CD8-positive, alpha-beta memory T cell (primary cell): ENCODE measurements around the gene CDK6. TPM values are rescaled to one million over a fixed set of nuclear protein-coding genes. Genes with fewer than 3 reads are reported as not detected.

ENCODE experiments used
- CTCF ChIA-PET: fragments of 350-600 bp; sonication (Branson Sonifier 250); formaldehyde crosslinking; loops from one replicate; lab custom pipeline; 2021; ENCODE audit warnings: antibody characterized with exemption; lab: Charles Lee
- POLR2A ChIA-PET: fragments of 350-600 bp; sonication (Branson Sonifier 250); formaldehyde crosslinking; loops from one replicate; lab custom pipeline; 2021; ENCODE audit warnings: antibody characterized with exemption; lab: Charles Lee
- DNase-seq, 5 donors: peaks; one replicate each; pipeline versions ENCODE4 v3.0.0 to v3.0.0-alpha.2; 2020 to 2022; ENCODE audit warnings: mixed read lengths in 1 of 5
- H3K27ac ChIP-seq: one replicate; pipeline ENCODE4 v1.7.0; 2013; ENCODE audit warnings: low read depth, mild to moderate bottlenecking, low read length, moderate library complexity
- H3K27me3 ChIP-seq: 2 replicates; pipeline ENCODE4 v1.7.0; 2013; ENCODE audit warnings: low read length, mild to moderate bottlenecking; ENCODE audit not compliant: insufficient read depth, poor library complexity, severe bottlenecking
- H3K36me3 ChIP-seq: 2 replicates; pipeline ENCODE4 v1.7.0; 2013; ENCODE audit warnings: mild to moderate bottlenecking, low read length, moderate library complexity; ENCODE audit not compliant: insufficient read depth
- H3K4me1 ChIP-seq: 2 replicates; pipeline ENCODE4 v1.7.0; 2013; ENCODE audit warnings: mild to moderate bottlenecking, low read length, moderate library complexity; ENCODE audit not compliant: insufficient read depth
- H3K4me3 ChIP-seq: 2 replicates; pipeline ENCODE4 v1.7.0; 2013; ENCODE audit warnings: mild to moderate bottlenecking, low read length
- H3K9me3 ChIP-seq: 2 replicates; pipeline ENCODE4 v1.7.0; 2013; ENCODE audit warnings: mild to moderate bottlenecking, low read length
- H3K27ac Mint-ChIP-seq, 8 donors: one replicate each; pipeline ENCODE4 v1.8.0; 2020 to 2021; ENCODE audit warnings: mixed read lengths in 8 of 8, mild to moderate bottlenecking in 6 of 8, inconsistent platforms in 3 of 8, moderate library complexity in 3 of 8
- H3K27me3 Mint-ChIP-seq, 2 donors: one replicate each; pipeline ENCODE4 v1.8.0; 2020 to 2021; ENCODE audit warnings: mixed read lengths in 2 of 2, mild to moderate bottlenecking in 1 of 2, moderate library complexity in 1 of 2
- H3K36me3 Mint-ChIP-seq, 3 donors: one replicate each; pipeline ENCODE4 v1.8.0; 2020 to 2021; ENCODE audit warnings: mixed read lengths in 3 of 3, inconsistent platforms in 1 of 3, mild to moderate bottlenecking in 1 of 3
- H3K4me1 Mint-ChIP-seq, 3 donors: one replicate each; pipeline ENCODE4 v1.8.0; 2020 to 2021; ENCODE audit warnings: mixed read lengths in 3 of 3, inconsistent platforms in 1 of 3, mild to moderate bottlenecking in 1 of 3
- H3K4me3 Mint-ChIP-seq, 7 donors: one replicate each; pipeline ENCODE4 v1.8.0; 2020 to 2021; ENCODE audit warnings: mixed read lengths in 7 of 7, mild to moderate bottlenecking in 6 of 7, moderate library complexity in 4 of 7, inconsistent platforms in 2 of 7
- H3K9me3 Mint-ChIP-seq, 5 donors: one replicate each; pipeline ENCODE4 v1.8.0; 2020 to 2022; ENCODE audit warnings: mixed read lengths in 5 of 5, mild to moderate bottlenecking in 3 of 5, moderate library complexity in 2 of 5, inconsistent platforms in 1 of 5
- polyA plus RNA-seq: library from polyadenylated mRNA; unstranded; fragments of 300-500 nt; fragmentation: Illumina TruSeq; gene quantifications from one replicate; pipeline ENCODE4 v1.2.3, GENCODE V29; 2021
- total RNA-seq, 2 experiments: library from RNA; stranded (reverse); gene quantifications; one replicate each; pipeline ENCODE4 v1.2.3, GENCODE V29; 2021

The CDK6 gene
- total and polyA plus RNA-seq, 3 experiments from 2014 or later: 20.7 to 235 (median 231) TPM

DNA sequence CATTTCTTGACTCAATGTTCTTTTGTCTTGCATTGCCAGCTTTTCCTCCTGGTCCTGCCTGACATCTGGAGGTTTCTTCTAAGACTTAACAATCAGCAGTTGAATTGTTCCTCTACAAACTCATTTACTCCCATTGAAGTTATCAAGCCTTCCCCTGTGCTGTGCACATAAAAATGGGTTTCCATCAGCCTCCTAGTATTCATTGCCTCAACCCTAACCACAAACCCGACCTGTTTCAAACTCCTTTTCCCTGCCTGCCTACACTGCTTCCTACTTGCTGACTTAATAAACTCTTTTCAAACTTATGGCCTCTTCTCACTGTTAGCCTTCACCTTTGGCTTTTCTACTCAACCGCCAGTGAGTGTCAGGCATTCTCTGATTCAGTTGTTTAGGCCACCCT, 9.4 kb upstream of the CDK6 start:
- Mint-ChIP-seq H3K27ac (no peak overlapping the region), H3K4me3 (no peak overlapping the region), H3K9me3 (no peaks in the 10 kb centered on the region)

DNA sequence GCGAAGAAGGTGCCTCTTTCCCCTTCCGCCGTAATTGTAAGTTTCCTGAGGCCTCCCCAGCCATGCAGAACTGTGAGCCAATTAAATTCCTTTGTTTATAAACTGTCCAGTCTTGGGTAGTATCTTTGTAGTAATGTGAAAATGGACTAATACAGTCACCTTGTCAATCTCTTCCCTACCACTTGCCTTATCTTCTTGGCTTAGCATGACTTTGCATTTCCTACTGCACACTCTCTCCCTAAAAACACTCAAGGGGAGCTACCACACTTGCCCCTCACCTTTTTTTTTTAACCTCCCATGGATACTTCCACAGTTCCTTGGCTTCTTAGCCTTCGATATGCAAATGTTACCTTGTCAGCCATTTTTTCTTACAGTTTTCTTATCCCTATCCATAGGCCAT, 7.4 kb upstream of the CDK6 start:
- no peak overlapping the region for H3K27ac Mint-ChIP-seq
- CTCF ChIA-PET: no interaction called here
- no peak overlapping the region for H3K4me3 Mint-ChIP-seq

More for the DNA sequence above, 9.4 kb upstream of the CDK6 start:
- Mint-ChIP-seq H3K4me1 (peaks cover 0 to 8% (median 2%) of the 10 kb centered on the region in 3 donors), H3K27me3 (peaks cover 0 to 5% of the 10 kb centered on the region in 2 donors), H3K36me3 (no peaks in the 10 kb centered on the region)
- DNase-seq: no peak
- no peaks in the 10 kb centered on the region for H3K36me3 ChIP-seq
- H3K27ac ChIP-seq: no peak overlapping the region
- POLR2A ChIA-PET: no interaction called here
- H3K4me1 ChIP-seq: no peaks in the 10 kb centered on the region
- H3K4me3 ChIP-seq: no peak overlapping the region
- CTCF ChIA-PET: no interaction called here
- no peaks in the 10 kb centered on the region for H3K27me3 ChIP-seq
- H3K9me3 ChIP-seq: no peaks in the 10 kb centered on the region

GRCh38 chr7:92843034-92843760, 6.8 kb upstream of the CDK6 start:
- no peaks in the 10 kb centered on the region for H3K4me1 ChIP-seq
- H3K27me3 ChIP-seq: no peaks in the 10 kb centered on the region
- no peaks in the 10 kb centered on the region for H3K9me3 Mint-ChIP-seq
- no peak overlapping the region for H3K4me3 ChIP-seq
- H3K4me3 Mint-ChIP-seq: no peak overlapping the region
- peaks cover 0 to 13% (median 0%) of the 10 kb centered on the region in 3 donors for H3K4me1 Mint-ChIP-seq
- peak overlapping the region in 1 of 8 donors; percentile 48 for H3K27ac Mint-ChIP-seq
- no peak for DNase-seq
- ChIA-PET POLR2A (no interaction called here), CTCF (interaction anchor here (1.7 kb wide), 1 partner anchor 10 kb away, joined by 14 read pairs; no protein-coding TSS in a partner anchor)
- no peaks in the 10 kb centered on the region for H3K36me3 ChIP-seq
- H3K27ac ChIP-seq: no peak overlapping the region
- no peaks in the 10 kb centered on the region for H3K27me3 Mint-ChIP-seq
- H3K36me3 Mint-ChIP-seq: no peaks in the 10 kb centered on the region
- no peaks in the 10 kb centered on the region for H3K9me3 ChIP-seq

More for the DNA sequence above, 7.4 kb upstream of the CDK6 start:
- H3K4me3 ChIP-seq: no peak overlapping the region
- Mint-ChIP-seq H3K9me3 (no peaks in the 10 kb centered on the region), H3K27me3 (no peaks in the 10 kb centered on the region), H3K36me3 (no peaks in the 10 kb centered on the region), H3K4me1 (peaks cover 0 to 13% (median 0%) of the 10 kb centered on the region in 3 donors)
- H3K4me1 ChIP-seq: no peaks in the 10 kb centered on the region
- no peak overlapping the region for H3K27ac ChIP-seq
- no peaks in the 10 kb centered on the region for H3K27me3 ChIP-seq
- no peaks in the 10 kb centered on the region for H3K36me3 ChIP-seq
- no peaks in the 10 kb centered on the region for H3K9me3 ChIP-seq
- POLR2A ChIA-PET: no interaction called here
- DNase-seq: no peak

- peaks cover 7% of the 10 kb centered on the region for H3K4me1 ChIP-seq
- no peaks in the 10 kb centered on the region for H3K36me3 ChIP-seq
- no peaks in the 10 kb centered on the region for H3K9me3 Mint-ChIP-seq
- H3K36me3 Mint-ChIP-seq: peaks cover 0 to 2% (median 0%) of the 10 kb centered on the region in 3 donors
- no peak overlapping the region for H3K27ac ChIP-seq
- H3K4me3 Mint-ChIP-seq: no peak overlapping the region
- H3K27me3 Mint-ChIP-seq: no peaks in the 10 kb centered on the region
- CTCF ChIA-PET: no interaction called here
- H3K4me3 ChIP-seq: no peak overlapping the region
- H3K27me3 ChIP-seq: no peaks in the 10 kb centered on the region
- no peaks in the 10 kb centered on the region for H3K9me3 ChIP-seq
- DNase-seq: no peak
- POLR2A ChIA-PET: no interaction called here
- H3K4me1 Mint-ChIP-seq: peaks cover 8 to 21% (median 8%) of the 10 kb centered on the region in 3 donors
- no peak overlapping the region for H3K27ac Mint-ChIP-seq
These were observed 4.8 kb upstream of the CDK6 start for GRCh38 chr7:92841192-92841591.

DNA sequence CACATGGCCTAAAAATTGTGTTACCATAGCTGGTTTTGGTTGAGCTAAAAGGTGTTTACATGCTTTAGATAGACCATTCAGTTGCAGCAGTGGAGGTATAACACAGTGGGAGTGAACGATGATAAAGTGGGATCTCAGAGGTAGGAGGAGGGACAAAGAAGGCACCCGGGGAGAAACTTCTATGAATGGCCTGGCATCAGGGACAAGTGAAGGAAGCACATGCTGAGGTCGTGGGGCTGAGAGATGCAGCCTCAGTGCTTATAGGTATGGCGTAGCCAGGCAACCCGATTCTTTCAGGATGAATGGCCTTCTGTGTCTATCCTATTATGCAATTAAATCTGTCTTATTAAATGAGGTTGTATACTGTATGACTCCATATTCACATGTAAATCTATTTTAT, 3.9 kb upstream of the CDK6 start:
- Mint-ChIP-seq H3K27me3 (no peaks in the 10 kb centered on the region), H3K9me3 (peaks cover 0 to 2% (median 0%) of the 10 kb centered on the region in 5 donors), H3K36me3 (peaks cover 0 to 9% (median 0%) of the 10 kb centered on the region in 3 donors), H3K4me1 (peaks cover 8 to 26% (median 10%) of the 10 kb centered on the region in 3 donors), H3K27ac (peak overlapping the region in 1 of 8 donors; percentile 0), H3K4me3 (no peak overlapping the region)
- no peak for DNase-seq
- ChIA-PET POLR2A (no interaction called here), CTCF (no interaction called here)
- no peaks in the 10 kb centered on the region for H3K36me3 ChIP-seq
- H3K4me3 ChIP-seq: no peak overlapping the region
- H3K27me3 ChIP-seq: no peaks in the 10 kb centered on the region
- peaks cover 7% of the 10 kb centered on the region for H3K4me1 ChIP-seq
- H3K9me3 ChIP-seq: no peaks in the 10 kb centered on the region
- H3K27ac ChIP-seq: no peak overlapping the region

DNA sequence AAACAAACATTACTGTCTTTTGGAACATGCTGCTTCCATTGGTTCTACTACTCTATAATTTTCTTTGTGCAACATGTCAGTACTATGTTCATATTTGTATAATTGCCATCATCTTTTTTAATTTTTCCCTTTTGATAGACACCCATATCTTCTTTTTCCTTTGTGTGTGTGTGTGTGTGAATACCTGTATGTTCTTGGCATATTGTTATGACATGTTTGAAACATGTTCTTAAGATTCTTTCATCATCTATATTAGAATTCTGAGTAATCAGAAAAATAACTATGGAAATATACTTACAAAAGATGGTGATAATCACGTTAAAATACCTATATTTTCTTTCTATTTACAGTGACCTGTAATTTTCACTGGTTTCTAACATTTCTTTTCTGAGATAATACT, 3.5 kb upstream of the CDK6 start:
- Histone ChIP-seq H3K4me1 (peaks cover 7% of the 10 kb centered on the region), H3K27ac (no peak overlapping the region), H3K27me3 (no peaks in the 10 kb centered on the region), H3K4me3 (no peak overlapping the region), H3K36me3 (no peaks in the 10 kb centered on the region), H3K9me3 (no peaks in the 10 kb centered on the region)
- ChIA-PET POLR2A (interaction anchor here (0.5 kb wide), 1 partner anchor 395 kb away, joined by 6 read pairs; no protein-coding TSS in a partner anchor), CTCF (no interaction called here)
- no peaks in the 10 kb centered on the region for H3K27me3 Mint-ChIP-seq
- peak overlapping the region in 1 of 8 donors; percentile 0 for H3K27ac Mint-ChIP-seq
- H3K4me1 Mint-ChIP-seq: peaks cover 8 to 27% (median 11%) of the 10 kb centered on the region in 3 donors
- H3K9me3 Mint-ChIP-seq: peaks cover 0 to 2% (median 0%) of the 10 kb centered on the region in 5 donors
- H3K36me3 Mint-ChIP-seq: peaks cover 0 to 11% (median 0%) of the 10 kb centered on the region in 3 donors
- no peak for DNase-seq
- H3K4me3 Mint-ChIP-seq: peak overlapping the region in 1 of 7 donors; percentile 27

GRCh38 chr7:92838934-92839333, 2.6 kb upstream of the CDK6 start:
- Mint-ChIP-seq H3K27me3 (no peaks in the 10 kb centered on the region), H3K4me1 (peaks cover 8 to 27% (median 11%) of the 10 kb centered on the region in 3 donors)

More at GRCh38 chr7:92838934-92839333, 2.6 kb upstream of the CDK6 start:
- peak overlapping the region in 1 of 7 donors; percentile 58 for H3K4me3 Mint-ChIP-seq
- H3K4me1 ChIP-seq: peaks cover 7% of the 10 kb centered on the region
- no peak overlapping the region for H3K27ac ChIP-seq
- no peaks in the 10 kb centered on the region for H3K36me3 ChIP-seq
- peaks cover 0 to 15% (median 0%) of the 10 kb centered on the region in 3 donors for H3K36me3 Mint-ChIP-seq
- no peak for DNase-seq
- H3K9me3 Mint-ChIP-seq: peaks cover 0 to 2% (median 0%) of the 10 kb centered on the region in 5 donors
- no peaks in the 10 kb centered on the region for H3K27me3 ChIP-seq
- no peak overlapping the region for H3K27ac Mint-ChIP-seq
- H3K9me3 ChIP-seq: no peaks in the 10 kb centered on the region
- H3K4me3 ChIP-seq: no peak overlapping the region
- ChIA-PET CTCF (no interaction called here), POLR2A (interaction anchor here (0.6 kb wide), 1 partner anchor 217 kb away, joined by 4 read pairs; no protein-coding TSS in a partner anchor)
